Endodermal cell (in vitro differentiated cells): Measurements from ENCODE around the gene CDH23. TPM values are rescaled to one million over a fixed set of nuclear protein-coding genes. Genes with fewer than 3 reads are reported as not detected.

ENCODE experiments used
- DNase-seq: peaks from one replicate; pipeline ENCODE4 v3.0.0-alpha.2; 2017
- H3K27ac ChIP-seq: 2 replicates; pipeline ENCODE4 v1.5.1; 2013; ENCODE audit warnings: mild to moderate bottlenecking, low read depth, low read length, moderate library complexity
- H3K27me3 ChIP-seq: 2 replicates; pipeline ENCODE4 v1.6.1; 2013; ENCODE audit warnings: mild to moderate bottlenecking, low read length, moderate library complexity; ENCODE audit not compliant: insufficient read depth, control insufficient read depth, poor library complexity, severe bottlenecking
- H3K36me3 ChIP-seq: 2 replicates; pipeline ENCODE4 v1.7.0; 2013; ENCODE audit warnings: mild to moderate bottlenecking, low read length, moderate library complexity; ENCODE audit not compliant: control insufficient read depth, insufficient read depth
- H3K4me1 ChIP-seq: one replicate; pipeline ENCODE4 v1.7.0; 2013; ENCODE audit warnings: low read length; ENCODE audit not compliant: control insufficient read depth, insufficient read depth
- H3K4me3 ChIP-seq: 2 replicates; pipeline ENCODE4 v1.5.1; 2013; ENCODE audit warnings: mild to moderate bottlenecking, low read length, moderate library complexity
- H3K9ac ChIP-seq: 2 replicates; pipeline ENCODE4 v1.6.1; 2013; ENCODE audit warnings: mild to moderate bottlenecking, low read length, moderate library complexity; ENCODE audit not compliant: poor library complexity, severe bottlenecking; ENCODE audit errors: extremely low read depth
- H3K9me3 ChIP-seq: 2 replicates; pipeline ENCODE4 v1.6.1; 2013; ENCODE audit warnings: mild to moderate bottlenecking, low read length, moderate library complexity; ENCODE audit not compliant: control insufficient read depth
- H3K27ac Mint-ChIP-seq: 2 replicates; pipeline ENCODE4 v1.8.0; 2020; ENCODE audit warnings: mixed read lengths
- H3K27me3 Mint-ChIP-seq: 2 replicates; pipeline ENCODE4 v1.8.0; 2021; ENCODE audit warnings: mild to moderate bottlenecking, mixed read lengths; ENCODE audit not compliant: insufficient read depth
- H3K36me3 Mint-ChIP-seq: 2 replicates; pipeline ENCODE4 v1.8.0; 2020; ENCODE audit warnings: low read depth, mixed read lengths
- H3K4me1 Mint-ChIP-seq: 2 replicates; pipeline ENCODE4 v1.8.0; 2020; ENCODE audit warnings: mixed read lengths
- H3K4me3 Mint-ChIP-seq: 2 replicates; pipeline ENCODE4 v1.8.0; 2020; ENCODE audit warnings: mild to moderate bottlenecking, moderate library complexity, mixed read lengths
- H3K9me3 Mint-ChIP-seq: 2 replicates; pipeline ENCODE4 v1.8.0; 2020; ENCODE audit warnings: mild to moderate bottlenecking, mixed read lengths
- CTCF ChIP-seq: fragments of 200-600 bp; sonication (generic); conservative IDR thresholded peaks from 2 replicates; pipeline ENCODE4 v1.5.0; 2021; ENCODE audit warnings: antibody characterized with exemption, mild to moderate bottlenecking
- WGBS, 2 experiments: methylation state at CpG; one replicate each; pipeline versions ENCODE4 v1.1.5 to v1.1.7; 2013; ENCODE audit warnings: missing lambda C conversion rate in 2 of 2, mixed read lengths in 1 of 2; ENCODE audit not compliant: insufficient coverage in 1 of 2, insufficient read length in 1 of 2; 5-methylcytosine and 5-hydroxymethylcytosine counted together
- total RNA-seq, 2 donors: library from RNA; stranded (reverse); fragmentation: NEBNext Ultra II Directional in 1 of 2; extraction: Animal tissue kit (Norgen Biotek cat#: 25700) in 1 of 2; gene quantifications; 2 replicates in 1 of 2; 3 replicates in 1 of 2; pipeline ENCODE4 v1.2.1, GENCODE V29; 2021

The CDH23 gene
- total RNA-seq, 2 donors from 2014 or later: 2.1 to 4.2 TPM

GRCh38 chr10:71743089-71743838, 346.5 kb downstream of the CDH23 start:
- no peaks in the 10 kb centered on the region for H3K36me3 Mint-ChIP-seq

GRCh38 chr10:71743866-71744265, 347.1 kb downstream of the CDH23 start:
- no peaks in the 10 kb centered on the region for H3K36me3 Mint-ChIP-seq
- 100% methylated on average over 1 of the region's 1 CpG; no CpG with 5 or more reads in 1 of the 2 experiments for WGBS, 2 experiments
- H3K36me3 ChIP-seq: no peaks in the 10 kb centered on the region
- TF ChIP-seq CTCF: no peak
- no peak overlapping the region for H3K27ac ChIP-seq
- no peaks in the 10 kb centered on the region for H3K9me3 ChIP-seq
- H3K9ac ChIP-seq: no peak overlapping the region
- no peak overlapping the region for H3K4me3 Mint-ChIP-seq
- peaks cover 2% of the 10 kb centered on the region for H3K27me3 Mint-ChIP-seq
- no peak overlapping the region for H3K4me3 ChIP-seq
- DNase-seq: no peak
- peaks cover 6% of the 10 kb centered on the region for H3K4me1 Mint-ChIP-seq
- no peaks in the 10 kb centered on the region for H3K9me3 Mint-ChIP-seq
- H3K4me1 ChIP-seq: no peaks in the 10 kb centered on the region
- no peaks in the 10 kb centered on the region for H3K27me3 ChIP-seq
- no peak overlapping the region for H3K27ac Mint-ChIP-seq

More at GRCh38 chr10:71743089-71743838, 346.5 kb downstream of the CDH23 start:
- H3K9me3 ChIP-seq: no peaks in the 10 kb centered on the region
- WGBS, 2 experiments: 89 to 100% methylated on average over 1 to 4 of the region's 4 CpGs
- Mint-ChIP-seq H3K27ac (no peak overlapping the region), H3K4me3 (no peak overlapping the region), H3K9me3 (no peaks in the 10 kb centered on the region), H3K4me1 (peaks cover 6% of the 10 kb centered on the region), H3K27me3 (peaks cover 2% of the 10 kb centered on the region)
- DNase-seq: no peak
- no peaks in the 10 kb centered on the region for H3K4me1 ChIP-seq
- H3K9ac ChIP-seq: no peak overlapping the region
- H3K4me3 ChIP-seq: no peak overlapping the region
- no peak overlapping the region for H3K27ac ChIP-seq
- H3K36me3 ChIP-seq: no peaks in the 10 kb centered on the region
- no peak for TF ChIP-seq CTCF
- H3K27me3 ChIP-seq: no peaks in the 10 kb centered on the region

- H3K4me3 Mint-ChIP-seq: no peak overlapping the region
- 94 to 100% methylated on average over 2 to 7 of the region's 8 CpGs for WGBS, 2 experiments
These were observed 348.4 kb downstream of the CDH23 start for GRCh38 chr10:71744897-71745663.

More at GRCh38 chr10:71744897-71745663, 348.4 kb downstream of the CDH23 start:
- no peaks in the 10 kb centered on the region for H3K9me3 Mint-ChIP-seq
- H3K27ac Mint-ChIP-seq: no peak overlapping the region
- no peak overlapping the region for H3K9ac ChIP-seq
- DNase-seq: no peak
- no peaks in the 10 kb centered on the region for H3K36me3 Mint-ChIP-seq
- H3K27me3 ChIP-seq: no peaks in the 10 kb centered on the region
- no peaks in the 10 kb centered on the region for H3K9me3 ChIP-seq
- H3K27ac ChIP-seq: no peak overlapping the region
- H3K4me1 ChIP-seq: no peaks in the 10 kb centered on the region
- H3K36me3 ChIP-seq: no peaks in the 10 kb centered on the region
- H3K4me1 Mint-ChIP-seq: peaks cover 6% of the 10 kb centered on the region
- no peak overlapping the region for H3K4me3 ChIP-seq
- H3K27me3 Mint-ChIP-seq: no peaks in the 10 kb centered on the region
- no peak for TF ChIP-seq CTCF
